PC-9 (cell line): ENCODE results near the gene SCGB3A2.
"Not testable (repeated sequence)": the region's sequence is repeated elsewhere in the genome, so short reads cannot be mapped to it uniquely, and the experiment has no call there.

Source experiments
- EZH2 ChIP-seq: fragments of 200-600 bp; sonication (generic); IDR thresholded peaks from 2 replicates; pipeline ENCODE4 v1.8.0; 2017; ENCODE audit warnings: antibody characterized with exemption, low read depth
- TF ChIP-seq, protein P1 (sequence below): fragments of 200-600 bp; sonication (generic); conservative IDR thresholded peaks from 2 replicates; pipeline ENCODE4 v1.6.1; 2017; ENCODE audit warnings: mixed run types, antibody characterized with exemption, mild to moderate bottlenecking, moderate library complexity

DNA sequence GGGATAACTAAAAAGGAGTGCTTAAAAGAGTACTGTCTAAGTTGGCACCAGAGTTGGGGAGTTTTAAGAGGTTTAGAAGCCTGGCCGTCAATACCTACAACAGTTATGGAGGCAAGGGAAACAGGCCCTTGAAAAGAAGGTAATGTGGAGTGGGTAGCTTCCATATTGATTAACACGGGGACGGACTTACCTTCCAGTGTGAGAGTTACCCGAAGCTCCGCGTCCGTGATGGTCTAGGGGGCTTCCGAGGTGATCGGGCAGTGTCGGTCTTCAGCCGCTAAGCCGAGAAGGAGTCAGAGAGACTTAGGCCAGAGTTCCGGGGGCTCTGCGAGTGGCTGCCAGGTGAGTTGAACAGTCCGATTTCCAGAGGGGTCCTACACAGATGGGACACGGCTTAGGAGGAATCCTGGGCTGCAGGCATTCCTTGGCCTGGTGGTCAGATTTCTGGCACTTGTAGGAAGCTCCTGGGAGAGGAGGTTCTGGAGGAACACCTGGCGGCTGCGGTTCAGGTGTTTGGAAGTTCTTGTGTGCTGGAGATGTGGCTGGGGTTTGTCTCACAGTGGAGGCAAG, 6.4 kb upstream of the SCGB3A2 start:
- TF ChIP-seq, protein P1, sequence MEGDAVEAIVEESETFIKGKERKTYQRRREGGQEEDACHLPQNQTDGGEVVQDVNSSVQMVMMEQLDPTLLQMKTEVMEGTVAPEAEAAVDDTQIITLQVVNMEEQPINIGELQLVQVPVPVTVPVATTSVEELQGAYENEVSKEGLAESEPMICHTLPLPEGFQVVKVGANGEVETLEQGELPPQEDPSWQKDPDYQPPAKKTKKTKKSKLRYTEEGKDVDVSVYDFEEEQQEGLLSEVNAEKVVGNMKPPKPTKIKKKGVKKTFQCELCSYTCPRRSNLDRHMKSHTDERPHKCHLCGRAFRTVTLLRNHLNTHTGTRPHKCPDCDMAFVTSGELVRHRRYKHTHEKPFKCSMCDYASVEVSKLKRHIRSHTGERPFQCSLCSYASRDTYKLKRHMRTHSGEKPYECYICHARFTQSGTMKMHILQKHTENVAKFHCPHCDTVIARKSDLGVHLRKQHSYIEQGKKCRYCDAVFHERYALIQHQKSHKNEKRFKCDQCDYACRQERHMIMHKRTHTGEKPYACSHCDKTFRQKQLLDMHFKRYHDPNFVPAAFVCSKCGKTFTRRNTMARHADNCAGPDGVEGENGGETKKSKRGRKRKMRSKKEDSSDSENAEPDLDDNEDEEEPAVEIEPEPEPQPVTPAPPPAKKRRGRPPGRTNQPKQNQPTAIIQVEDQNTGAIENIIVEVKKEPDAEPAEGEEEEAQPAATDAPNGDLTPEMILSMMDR = not testable (repeated sequence)
- not testable (repeated sequence) for TF ChIP-seq EZH2
